Amniotic epithelial cell (primary cell): ENCODE measurements around the gene ANKRD34C.
A peak's percentile ranks its signal among the peaks of the same experiment; 100 is the strongest.

Experiments
- DNase-seq: peaks from one replicate; pipeline ENCODE4 v3.0.0-alpha.2; 2010; ENCODE audit warnings: low read depth

The ANKRD34C gene

DNA sequence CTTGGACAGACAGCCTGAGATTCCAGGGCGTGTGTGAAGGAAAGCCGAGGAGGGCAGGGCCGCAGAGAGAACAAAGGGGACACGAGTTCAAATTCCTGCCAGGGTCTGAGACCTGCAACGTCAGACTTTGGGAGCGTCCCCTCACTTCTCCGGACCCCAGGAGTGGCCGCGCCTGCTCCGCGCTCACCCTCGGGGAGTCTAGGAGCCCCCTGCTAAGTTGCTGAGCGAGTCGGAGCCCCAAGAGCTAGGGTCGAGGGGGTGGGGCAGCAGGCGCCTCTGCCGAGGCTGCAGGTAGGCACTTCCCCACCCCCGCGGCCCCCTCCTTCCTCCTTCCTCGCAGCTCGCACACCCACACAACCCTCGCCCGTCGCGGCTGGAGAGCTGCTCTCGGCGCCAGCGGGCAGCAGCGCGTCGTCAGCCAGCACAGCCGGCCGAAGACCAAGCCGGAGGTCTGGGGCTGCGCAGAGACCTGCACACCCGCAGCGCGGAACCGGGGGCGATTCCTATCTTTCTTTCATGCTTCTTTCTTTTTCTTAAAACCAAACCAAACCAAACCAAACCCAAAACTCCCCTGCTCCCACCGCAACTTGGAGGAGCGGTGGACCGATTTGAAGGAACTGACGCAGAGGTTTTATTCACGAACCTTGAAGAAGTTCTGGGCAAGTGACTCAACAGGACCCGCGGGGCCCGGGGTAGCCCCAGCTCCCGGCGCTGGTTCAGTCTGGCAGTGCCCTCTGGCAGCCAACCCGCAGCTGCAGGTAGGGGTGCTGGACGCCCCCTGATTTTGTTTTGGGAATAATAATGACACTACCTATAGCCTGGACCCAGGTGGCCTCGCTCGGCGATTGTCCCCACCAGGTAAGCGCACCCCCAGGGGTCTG, at the start of gene ANKRD34C:
TSS of gene ANKRD34C (plus strand) at position 352 of the 881 bp plus-strand sequence. CDS start 10,563 bp downstream, outside the sequence.
- DNase-seq = no peak

GRCh38 chr15:79233236-79233635, 49.3 kb upstream of the ANKRD34C start:
- DNase-seq = no peak

DNA sequence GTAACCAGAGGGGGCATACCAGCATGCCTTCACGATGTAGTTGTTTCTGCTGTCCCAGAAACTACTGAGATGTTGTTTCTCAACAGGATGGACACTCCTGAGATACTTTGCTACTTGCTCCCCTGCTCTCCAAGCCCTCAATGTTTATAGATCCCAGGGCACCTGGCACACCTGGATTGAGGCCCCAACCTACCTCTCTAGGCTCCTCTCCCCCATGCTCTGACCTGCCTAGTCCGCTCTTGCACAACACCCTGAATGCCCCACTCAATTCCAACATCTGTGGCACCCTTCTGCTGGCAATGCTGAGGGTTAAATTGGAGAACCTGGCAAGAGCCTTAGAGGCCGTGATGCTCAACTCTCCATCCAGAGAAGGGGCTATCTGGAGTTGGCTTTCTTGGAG, 42.5 kb upstream of the ANKRD34C start:
- no peak for DNase-seq

- DNase-seq = peak; percentile 2
Observed at GRCh38 chr15:79243723-79244122, 38.8 kb upstream of the ANKRD34C start.

GRCh38 chr15:79244876-79245275, 37.6 kb upstream of the ANKRD34C start:
- no peak for DNase-seq

DNA sequence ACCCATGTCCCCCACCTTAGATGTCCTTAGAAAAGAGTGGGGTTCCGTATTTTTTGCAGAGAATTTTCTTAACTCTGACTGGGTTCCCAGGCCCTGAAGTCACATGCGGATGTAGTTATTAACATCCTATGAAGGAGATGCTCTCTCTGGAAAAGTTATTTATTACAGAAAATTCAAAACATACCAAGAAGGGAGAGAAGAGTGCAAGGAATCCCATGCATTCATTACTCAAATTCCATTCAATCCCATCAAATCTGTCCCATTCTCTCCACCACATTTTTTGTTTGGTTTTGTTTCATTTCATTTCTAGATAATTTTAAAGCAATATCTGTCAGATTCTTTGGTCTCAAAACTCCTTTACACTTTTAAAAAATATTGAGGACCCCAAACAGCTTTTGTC, 34.3 kb upstream of the ANKRD34C start:
- no peak for DNase-seq

DNA sequence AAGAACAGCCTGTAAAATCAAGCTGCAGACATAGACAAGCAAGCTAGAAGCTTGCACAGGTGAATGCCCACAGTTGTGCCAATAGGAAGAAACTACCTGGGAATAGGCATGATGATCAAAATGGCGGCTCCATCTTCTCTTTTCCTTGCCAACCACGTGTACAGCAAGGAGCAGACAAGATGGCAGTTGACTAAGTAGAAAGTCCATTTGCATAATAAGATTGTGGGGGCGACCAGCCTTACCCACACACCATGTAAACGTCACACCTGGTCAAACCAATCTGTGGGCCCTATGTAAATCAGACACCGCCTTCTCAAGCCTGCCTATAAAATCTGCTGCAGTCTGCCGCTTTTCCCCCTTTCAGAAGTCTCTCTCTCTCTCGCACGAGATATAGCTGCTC, 25.1 kb upstream of the ANKRD34C start:
- DNase-seq = no peak

GRCh38 chr15:79261836-79262235, 20.7 kb upstream of the ANKRD34C start:
- no peak for DNase-seq

- no peak for DNase-seq
Observed at GRCh38 chr15:79265167-79265566, 17.4 kb upstream of the ANKRD34C start.

DNA sequence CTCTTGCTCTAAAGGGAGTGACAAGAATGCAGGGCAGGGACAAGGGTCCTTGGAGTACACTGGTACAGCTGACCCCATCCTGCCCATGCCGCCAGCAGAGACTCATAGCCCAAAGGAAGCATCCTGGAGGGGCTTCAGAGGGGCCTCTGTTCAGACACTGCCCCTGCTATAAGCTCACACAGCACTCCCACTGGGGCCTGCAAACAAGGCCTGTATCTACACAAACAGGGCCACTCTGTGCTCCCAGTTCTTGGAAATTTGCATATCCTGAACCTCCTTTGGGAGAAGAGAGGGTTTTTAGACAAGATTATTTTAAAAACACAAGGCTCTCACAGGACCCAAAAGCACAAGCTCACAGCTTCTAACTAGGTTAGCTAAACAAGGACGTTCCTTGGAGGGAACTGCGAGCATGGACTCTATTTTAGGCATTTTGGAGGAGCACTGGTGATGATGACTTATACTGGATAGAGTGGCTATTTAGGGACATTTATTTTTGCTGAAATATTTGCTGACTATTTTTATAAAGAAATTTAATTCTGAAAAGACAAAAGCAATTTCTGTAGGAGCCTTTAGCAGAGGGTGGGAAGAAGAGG, 16.4 kb upstream of the ANKRD34C start:
- no peak for DNase-seq

- peak; percentile 26 for DNase-seq
Observed at GRCh38 chr15:79283252-79284048, 928 bp downstream of the ANKRD34C start.

DNA sequence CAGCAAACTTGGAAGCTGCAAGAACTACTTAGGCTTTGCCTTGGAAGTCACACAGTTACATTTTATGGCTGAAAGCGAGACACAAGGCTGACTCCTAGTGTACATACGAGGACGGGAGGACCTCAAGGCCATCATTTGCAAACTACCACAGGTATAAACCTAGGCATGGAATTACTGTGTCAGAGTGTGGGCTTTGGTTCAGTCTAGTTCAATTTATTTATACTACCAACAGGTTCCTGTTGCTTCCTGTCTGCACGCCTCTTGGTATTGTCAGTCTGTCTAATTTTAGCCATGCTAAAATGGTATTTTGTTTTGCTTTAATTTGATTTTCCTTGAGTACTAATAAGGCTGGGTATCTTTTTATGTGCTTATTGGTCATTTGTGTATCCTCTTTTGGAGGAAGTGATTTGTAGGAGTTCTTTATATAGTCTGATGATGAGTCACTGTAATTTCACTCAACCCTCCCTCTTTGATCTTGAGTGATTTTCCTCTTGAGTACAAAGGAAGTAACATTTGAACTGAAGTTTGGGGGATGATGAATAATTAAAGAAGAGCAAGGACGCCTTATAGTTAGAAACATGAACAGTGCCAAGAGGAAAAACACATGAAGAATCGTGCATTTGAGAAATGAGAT, 8.2 kb downstream of the ANKRD34C start:
- no peak for DNase-seq

- no peak for DNase-seq
Observed at GRCh38 chr15:79292011-79292410, 9.5 kb downstream of the ANKRD34C start.

GRCh38 chr15:79294075-79294474, 11.6 kb downstream of the ANKRD34C start:
- no peak for DNase-seq

DNA sequence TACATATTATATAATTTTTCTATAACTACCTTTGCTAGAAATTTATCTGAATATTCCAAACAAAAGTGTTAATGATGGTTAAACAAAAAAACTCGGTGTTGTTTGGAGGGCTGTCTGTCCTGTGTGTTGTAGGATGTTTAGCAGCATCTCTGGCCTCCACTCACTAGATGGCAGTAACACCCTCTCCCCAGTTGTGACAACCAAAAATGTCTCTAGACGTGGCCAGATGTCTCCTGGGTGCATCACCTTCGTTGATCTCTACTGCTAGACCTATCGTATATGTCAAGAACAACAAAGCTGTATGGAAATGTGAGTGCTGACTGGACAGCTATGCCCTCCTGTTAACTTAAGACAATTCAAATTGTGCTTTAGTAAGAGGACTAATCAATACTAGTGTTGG, 14.1 kb downstream of the ANKRD34C start:
- no peak for DNase-seq

GRCh38 chr15:79299126-79299840, 16.8 kb downstream of the ANKRD34C start:
- no peak for DNase-seq

GRCh38 chr15:79299841-79300235, 17.3 kb downstream of the ANKRD34C start:
- no peak for DNase-seq

GRCh38 chr15:79307251-79307650, 24.7 kb downstream of the ANKRD34C start:
- no peak for DNase-seq

DNA sequence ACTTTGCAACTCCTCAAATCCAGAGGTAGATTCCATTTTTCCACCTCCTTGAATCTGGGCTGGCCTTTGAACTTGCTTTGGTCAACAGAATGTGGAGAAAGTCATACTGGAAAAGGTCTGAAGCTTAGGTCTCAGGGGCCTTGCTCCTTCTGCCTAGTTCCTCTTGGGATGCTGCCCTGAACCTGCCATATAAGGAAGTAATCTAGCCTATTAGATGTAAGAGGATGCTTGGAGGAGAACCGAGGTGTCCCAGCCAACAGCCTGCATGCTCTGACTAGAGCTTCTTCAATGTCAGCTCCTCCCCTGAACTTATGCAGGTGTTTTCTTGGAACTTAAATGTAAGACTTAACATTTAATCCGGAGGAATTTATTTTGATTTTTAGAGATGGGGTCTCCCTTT, 26.4 kb downstream of the ANKRD34C start:
- DNase-seq = no peak

GRCh38 chr15:79310612-79310984, 28.1 kb downstream of the ANKRD34C start:
- peak; percentile 25 for DNase-seq
